Measurements from ENCODE around the gene SOX30.

DNA sequence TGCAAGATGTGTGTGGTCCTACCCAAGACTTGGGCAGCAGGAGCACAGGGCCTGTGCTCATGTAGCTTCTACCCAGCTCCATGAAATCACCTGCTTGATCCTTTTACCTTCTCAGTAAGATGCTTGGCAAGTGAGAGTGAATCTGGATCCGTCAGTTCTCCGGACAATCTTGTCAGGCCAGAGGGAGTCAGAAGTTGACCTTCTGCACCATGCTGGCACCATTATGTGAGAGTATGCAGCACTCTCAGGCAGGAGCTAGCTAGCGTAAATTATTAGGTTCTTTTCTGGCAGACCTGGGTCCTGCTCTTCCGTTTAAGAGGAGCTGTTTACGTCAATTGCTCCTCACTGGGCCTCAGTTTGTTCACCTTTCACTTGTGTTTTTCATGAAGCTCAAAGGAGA lies 39.7 kb downstream of the SOX30 start:
- TF ChIP-seq POLR2A (IDR thresholded peaks at IDR 0.05; ENCODE audit: low read depth, low read length) (no peak), POLR2AphosphoS5 (IDR thresholded peaks at IDR 0.05; ENCODE audit: low read depth, low read length) (no peak)
